ENCODE measurements around the gene CABLES1.

CABLES1 gene

GRCh38 chr18:23203891-23204432 is 68.7 kb downstream of the CABLES1 start:
- no peak overlapping the region for H3K18ac ChIP-seq (ENCODE audit: low read depth in 1 of 2, low read length in 2 of 2)
- H4K91ac ChIP-seq (ENCODE audit: low read length) = no peak overlapping the region
- H3K23ac ChIP-seq (ENCODE audit: low read length in 2 of 2) = no peak overlapping the region
- H3K79me1 ChIP-seq (replicated peaks; ENCODE audit: low read length, poor library complexity, severe bottlenecking) = peaks cover 2% of the 10 kb centered on the region
- no peak overlapping the region for H3K4me3 ChIP-seq (ENCODE audit: insufficient read depth in 1 of 2, low read depth in 1 of 2, low read length in 2 of 2)
- H3K27me3 ChIP-seq (ENCODE audit: control insufficient read depth in 1 of 2, insufficient read depth in 1 of 2, low read length in 2 of 2) = no peaks in the 10 kb centered on the region
- no peak overlapping the region for H3K9ac ChIP-seq (ENCODE audit: low read length)
- H3K14ac ChIP-seq (ENCODE audit: low read length in 2 of 2) = no peak overlapping the region
- H3K36me3 ChIP-seq (ENCODE audit: control insufficient read depth in 1 of 2, insufficient read depth in 2 of 2, low read depth in 1 of 2, low read length in 2 of 2) = peaks cover 18 to 62% of the 10 kb centered on the region in 2 experiments
- no peak overlapping the region for H2BK15ac ChIP-seq (ENCODE audit: low read depth, poor library complexity, severe bottlenecking)
- H3K4me2 ChIP-seq (ENCODE audit: low read length, poor library complexity, severe bottlenecking) = no peak overlapping the region
- no peak overlapping the region for H4K8ac ChIP-seq (ENCODE audit: low read length)
- H2BK12ac ChIP-seq (ENCODE audit: low read length in 2 of 2) = no peak overlapping the region
- no peak overlapping the region for H3K4ac ChIP-seq (ENCODE audit: low read depth in 1 of 2, low read length in 2 of 2)
- H3K4me1 ChIP-seq (ENCODE audit: control insufficient read depth, insufficient read depth, low read depth, low read length) = peaks cover 5% of the 10 kb centered on the region
- H2BK5ac ChIP-seq (ENCODE audit: low read depth, low read length, poor library complexity, severe bottlenecking) = no peak overlapping the region
- H2AK5ac ChIP-seq (ENCODE audit: low read length, severe bottlenecking) = no peak overlapping the region
- DNase-seq = no peak
- H3K27ac ChIP-seq (ENCODE audit: low read length, poor library complexity, severe bottlenecking) = no peak overlapping the region
- no peak overlapping the region for H2BK120ac ChIP-seq (ENCODE audit: low read depth, low read length)
- H2AFZ ChIP-seq (ENCODE audit: low read depth, low read length) = no peak overlapping the region
- peaks cover 12% of the 10 kb centered on the region for H3K9me3 ChIP-seq (ENCODE audit: control insufficient read depth, low read length)
- 98% methylated on average over 15 of the region's 15 CpGs for WGBS

GRCh38 chr18:23204589-23205235 is 69.4 kb downstream of the CABLES1 start:
- Histone ChIP-seq H2AFZ (ENCODE audit: low read depth, low read length) (no peak overlapping the region), H3K23ac (ENCODE audit: low read length in 2 of 2) (no peak overlapping the region), H2BK120ac (ENCODE audit: low read depth, low read length) (no peak overlapping the region), H3K27ac (ENCODE audit: low read length, poor library complexity, severe bottlenecking) (no peak overlapping the region), H3K9me3 (ENCODE audit: control insufficient read depth, low read length) (peaks cover 13% of the 10 kb centered on the region), H2BK5ac (ENCODE audit: low read depth, low read length, poor library complexity, severe bottlenecking) (no peak overlapping the region), H3K18ac (ENCODE audit: low read depth in 1 of 2, low read length in 2 of 2) (no peak overlapping the region), H2AK5ac (ENCODE audit: low read length, severe bottlenecking) (no peak overlapping the region), H3K14ac (ENCODE audit: low read length in 2 of 2) (no peak overlapping the region), H3K4me3 (ENCODE audit: insufficient read depth in 1 of 2, low read depth in 1 of 2, low read length in 2 of 2) (no peak overlapping the region), H3K4me2 (ENCODE audit: low read length, poor library complexity, severe bottlenecking) (no peak overlapping the region), H3K36me3 (ENCODE audit: control insufficient read depth in 1 of 2, insufficient read depth in 2 of 2, low read depth in 1 of 2, low read length in 2 of 2) (peaks cover 23 to 62% of the 10 kb centered on the region in 2 experiments), H4K8ac (ENCODE audit: low read length) (no peak overlapping the region), H3K9ac (ENCODE audit: low read length) (no peak overlapping the region), H4K91ac (ENCODE audit: low read length) (no peak overlapping the region), H2BK15ac (ENCODE audit: low read depth, poor library complexity, severe bottlenecking) (no peak overlapping the region), H3K27me3 (ENCODE audit: control insufficient read depth in 1 of 2, insufficient read depth in 1 of 2, low read length in 2 of 2) (no peaks in the 10 kb centered on the region), H3K4ac (ENCODE audit: low read depth in 1 of 2, low read length in 2 of 2) (no peak overlapping the region), H3K4me1 (ENCODE audit: control insufficient read depth, insufficient read depth, low read depth, low read length) (peaks cover 5% of the 10 kb centered on the region), H3K79me1 (replicated peaks; ENCODE audit: low read length, poor library complexity, severe bottlenecking) (peaks cover 2% of the 10 kb centered on the region), H2BK12ac (ENCODE audit: low read length in 2 of 2) (no peak overlapping the region)
- no peak for DNase-seq
- over 99% methylated on average over 9 of the region's 10 CpGs for WGBS

DNA sequence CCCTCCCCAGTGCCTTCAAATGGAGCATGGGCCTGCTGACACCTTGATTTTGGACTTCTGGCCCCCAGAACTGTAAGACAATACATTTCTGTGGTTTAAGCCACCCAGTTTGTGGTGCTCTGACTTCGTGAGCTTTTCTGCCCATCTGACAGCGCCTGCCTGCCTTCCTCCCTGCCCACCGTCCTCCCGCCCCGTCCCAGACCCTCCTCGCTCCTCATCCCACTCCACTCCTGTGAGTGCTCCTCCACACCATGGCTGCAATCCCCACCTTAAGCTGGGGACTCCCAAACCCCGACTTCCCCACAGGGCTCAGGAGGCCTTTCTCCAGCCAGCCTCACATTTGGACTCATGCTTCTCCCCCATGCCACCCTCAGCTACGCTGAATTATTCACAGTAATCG is 70.7 kb downstream of the CABLES1 start:
- no peak overlapping the region for H3K4me3 ChIP-seq (ENCODE audit: insufficient read depth in 1 of 2, low read depth in 1 of 2, low read length in 2 of 2)
- H3K9me3 ChIP-seq (ENCODE audit: control insufficient read depth, low read length) = peaks cover 13% of the 10 kb centered on the region
- peak overlapping the region; percentile 70 for H2BK15ac ChIP-seq (ENCODE audit: low read depth, poor library complexity, severe bottlenecking)
- no peak overlapping the region for H3K4ac ChIP-seq (ENCODE audit: low read depth in 1 of 2, low read length in 2 of 2)
- H4K91ac ChIP-seq (ENCODE audit: low read length) = no peak overlapping the region
- no peaks in the 10 kb centered on the region for H3K27me3 ChIP-seq (ENCODE audit: control insufficient read depth in 1 of 2, insufficient read depth in 1 of 2, low read length in 2 of 2)
- H4K8ac ChIP-seq (ENCODE audit: low read length) = no peak overlapping the region
- peaks cover 27 to 66% of the 10 kb centered on the region in 2 experiments for H3K36me3 ChIP-seq (ENCODE audit: control insufficient read depth in 1 of 2, insufficient read depth in 2 of 2, low read depth in 1 of 2, low read length in 2 of 2)
- no peak overlapping the region for H2BK5ac ChIP-seq (ENCODE audit: low read depth, low read length, poor library complexity, severe bottlenecking)
- no peak overlapping the region for H2BK12ac ChIP-seq (ENCODE audit: low read length in 2 of 2)
- no peak overlapping the region for H2AK5ac ChIP-seq (ENCODE audit: low read length, severe bottlenecking)
- no peak overlapping the region for H3K14ac ChIP-seq (ENCODE audit: low read length in 2 of 2)
- H3K18ac ChIP-seq (ENCODE audit: low read depth in 1 of 2, low read length in 2 of 2) = no peak overlapping the region
- no peak overlapping the region for H2AFZ ChIP-seq (ENCODE audit: low read depth, low read length)
- H3K23ac ChIP-seq (ENCODE audit: low read length in 2 of 2) = no peak overlapping the region
- WGBS = 96% methylated on average over 9 of the region's 9 CpGs
- H3K79me1 ChIP-seq (replicated peaks; ENCODE audit: low read length, poor library complexity, severe bottlenecking) = peaks cover 2% of the 10 kb centered on the region
- no peak for DNase-seq
- peaks cover 5% of the 10 kb centered on the region for H3K4me1 ChIP-seq (ENCODE audit: control insufficient read depth, insufficient read depth, low read depth, low read length)
- H3K4me2 ChIP-seq (ENCODE audit: low read length, poor library complexity, severe bottlenecking) = no peak overlapping the region
- no peak overlapping the region for H3K9ac ChIP-seq (ENCODE audit: low read length)
- H2BK120ac ChIP-seq (ENCODE audit: low read depth, low read length) = no peak overlapping the region
- H3K27ac ChIP-seq (ENCODE audit: low read length, poor library complexity, severe bottlenecking) = no peak overlapping the region

GRCh38 chr18:23207191-23207955 is 72.1 kb downstream of the CABLES1 start:
- Histone ChIP-seq H3K9me3 (ENCODE audit: control insufficient read depth, low read length) (peaks cover 13% of the 10 kb centered on the region), H3K4me1 (ENCODE audit: control insufficient read depth, insufficient read depth, low read depth, low read length) (peaks cover 7% of the 10 kb centered on the region), H3K36me3 (ENCODE audit: control insufficient read depth in 1 of 2, insufficient read depth in 2 of 2, low read depth in 1 of 2, low read length in 2 of 2) (peaks cover 35 to 62% of the 10 kb centered on the region in 2 experiments), H2AFZ (ENCODE audit: low read depth, low read length) (no peak overlapping the region), H2BK120ac (ENCODE audit: low read depth, low read length) (no peak overlapping the region), H3K9ac (ENCODE audit: low read length) (no peak overlapping the region), H2BK12ac (ENCODE audit: low read length in 2 of 2) (no peak overlapping the region), H4K8ac (ENCODE audit: low read length) (no peak overlapping the region), H3K79me1 (replicated peaks; ENCODE audit: low read length, poor library complexity, severe bottlenecking) (peaks cover 4% of the 10 kb centered on the region), H3K27me3 (ENCODE audit: control insufficient read depth in 1 of 2, insufficient read depth in 1 of 2, low read length in 2 of 2) (no peaks in the 10 kb centered on the region), H2BK15ac (ENCODE audit: low read depth, poor library complexity, severe bottlenecking) (no peak overlapping the region), H2BK5ac (ENCODE audit: low read depth, low read length, poor library complexity, severe bottlenecking) (no peak overlapping the region), H3K27ac (ENCODE audit: low read length, poor library complexity, severe bottlenecking) (no peak overlapping the region), H3K23ac (ENCODE audit: low read length in 2 of 2) (no peak overlapping the region), H3K4ac (ENCODE audit: low read depth in 1 of 2, low read length in 2 of 2) (no peak overlapping the region), H2AK5ac (ENCODE audit: low read length, severe bottlenecking) (no peak overlapping the region), H4K91ac (ENCODE audit: low read length) (no peak overlapping the region), H3K4me2 (ENCODE audit: low read length, poor library complexity, severe bottlenecking) (no peak overlapping the region), H3K14ac (ENCODE audit: low read length in 2 of 2) (no peak overlapping the region), H3K18ac (ENCODE audit: low read depth in 1 of 2, low read length in 2 of 2) (no peak overlapping the region), H3K4me3 (ENCODE audit: insufficient read depth in 1 of 2, low read depth in 1 of 2, low read length in 2 of 2) (no peak overlapping the region)
- WGBS = 81% methylated on average over 9 of the region's 9 CpGs
- DNase-seq = no peak

All from mesenchymal stem cell (in vitro differentiated cells and primary cell).